IMR-90 (cell line): Measurements from ENCODE around the gene GAS7. TPM values are rescaled to one million over a fixed set of nuclear protein-coding genes. Genes with fewer than 3 reads are reported as not detected.

Source experiments
- BHLHE40 ChIP-seq: fragments of 150-350 bp; IDR thresholded peaks from 2 replicates; pipeline ENCODE4 v1.6.1; 2016; ENCODE audit warnings: mild to moderate bottlenecking, low read depth, low read length
- CTCF ChIP-seq: conservative IDR thresholded peaks from 2 replicates; pipeline ENCODE4 v1.5.1; 2012; ENCODE audit warnings: mild to moderate bottlenecking, low read depth, low read length, improper control_type of control experiment
- USF2 ChIP-seq: fragments of 150-350 bp; IDR thresholded peaks from 2 replicates; pipeline ENCODE4 v1.6.1; 2017; ENCODE audit warnings: mild to moderate bottlenecking, antibody characterized with exemption, low read length, low read depth
- polyA plus RNA-seq, 3 experiments: library from polyadenylated mRNA; depleted of rRNA; stranded (reverse); fragments of >200 nt; gene quantifications; 2 replicates each; pipeline ENCODE4 v1.2.3, GENCODE V29; 2012; ENCODE audit warnings: low replicate concordance in 1 of 3
- total RNA-seq: library from RNA; depleted of rRNA; stranded (reverse); fragments of >200 nt; gene quantifications from 2 replicates; pipeline ENCODE4 v1.2.3, GENCODE V29; 2012

Gene GAS7
- total and polyA plus RNA-seq, 2 of the 4 experiments (the other 2 are of a cell fraction): 4.6 to 5.0 TPM

- TF ChIP-seq USF2 (0 out of 2 replicates have a peak, but pooled peaks have one; percentile 9), BHLHE40 (no peak), CTCF (no peak)
Measured at GRCh38 chr17:10126616-10127501, 71.5 kb downstream of the GAS7 start (continued).
